NCI-H2107 treated with DMSO at 0.1 percent for 48 hours (cell line): ENCODE measurements around the gene MYADM.

ENCODE experiments used
- DNase-seq: peaks from one replicate; lab custom pipeline; 2025; ENCODE audit not compliant: unreplicated experiment; lab: John Stamatoyannopoulos, UW

Gene MYADM

DNA sequence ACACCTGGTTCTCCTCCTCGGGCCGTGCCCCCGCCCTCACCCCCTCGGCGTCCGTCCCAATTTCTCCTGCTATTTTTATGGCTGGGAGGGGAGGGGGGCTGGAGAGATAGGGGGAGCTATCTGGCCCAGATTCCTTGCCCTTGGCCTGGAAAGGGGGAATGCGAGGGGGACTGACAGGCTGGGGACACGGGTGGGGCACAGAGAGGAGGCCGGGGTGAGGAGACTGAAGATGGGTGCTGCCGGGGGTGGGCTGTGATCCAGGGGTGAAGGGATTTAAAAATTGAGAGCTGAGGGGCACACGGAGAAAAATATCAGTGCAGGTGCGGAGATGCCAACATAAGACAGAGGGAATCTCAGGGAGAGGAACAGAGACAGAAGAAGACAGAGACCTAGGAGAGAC lies 16.6 kb downstream of the MYADM start:
- DNase-seq: no peak

GRCh38 chr19:53885036-53885435 lies 17.4 kb downstream of the MYADM start:
- DNase-seq: no peak

DNA sequence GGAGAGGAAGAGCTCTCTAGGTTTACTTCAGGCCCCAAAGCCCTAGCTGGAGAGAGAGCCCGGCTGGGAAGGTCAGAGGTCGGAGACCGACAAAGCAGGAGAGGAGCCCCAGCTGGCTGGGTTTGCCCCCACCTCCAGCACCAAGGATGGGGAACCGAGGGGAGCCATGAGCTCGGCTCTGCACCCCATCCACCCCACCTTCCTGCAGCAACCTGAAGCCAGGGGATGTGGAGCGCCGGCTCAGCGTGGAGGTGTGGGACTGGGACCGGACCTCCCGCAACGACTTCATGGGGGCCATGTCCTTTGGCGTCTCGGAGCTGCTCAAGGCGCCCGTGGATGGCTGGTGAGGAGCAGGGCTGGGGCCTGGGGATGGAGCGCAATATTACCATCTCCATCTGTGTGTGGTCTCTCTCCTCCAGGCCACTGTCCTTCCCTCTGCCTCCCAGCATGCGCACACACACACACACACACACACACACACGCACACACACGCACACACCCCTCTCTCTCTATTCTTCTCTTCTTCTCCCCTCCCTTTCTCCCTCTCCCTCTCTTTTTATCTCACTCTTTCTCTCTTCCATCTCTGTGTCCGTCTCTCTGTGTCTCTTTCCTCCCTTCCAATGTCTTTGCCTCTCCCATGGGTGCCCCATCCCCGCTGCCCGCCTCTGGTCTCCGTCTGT lies 24.8 kb downstream of the MYADM start:
- DNase-seq: no peak

DNA sequence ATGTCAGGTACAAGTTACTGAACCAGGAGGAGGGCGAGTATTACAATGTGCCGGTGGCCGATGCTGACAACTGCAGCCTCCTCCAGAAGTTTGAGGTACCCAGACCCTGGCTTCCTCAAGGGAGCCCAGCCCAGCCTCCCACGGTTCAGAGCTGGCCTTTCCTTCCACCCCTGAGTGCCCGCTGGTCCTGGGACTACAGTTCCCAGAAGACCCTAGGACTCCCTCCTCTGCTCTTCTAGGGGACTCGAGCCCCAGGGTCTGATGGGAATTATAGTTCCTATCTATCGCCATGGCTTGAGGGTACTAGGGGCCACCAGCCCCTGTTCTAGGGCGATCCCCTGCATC lies 25.3 kb downstream of the MYADM start:
- no peak for DNase-seq

DNA sequence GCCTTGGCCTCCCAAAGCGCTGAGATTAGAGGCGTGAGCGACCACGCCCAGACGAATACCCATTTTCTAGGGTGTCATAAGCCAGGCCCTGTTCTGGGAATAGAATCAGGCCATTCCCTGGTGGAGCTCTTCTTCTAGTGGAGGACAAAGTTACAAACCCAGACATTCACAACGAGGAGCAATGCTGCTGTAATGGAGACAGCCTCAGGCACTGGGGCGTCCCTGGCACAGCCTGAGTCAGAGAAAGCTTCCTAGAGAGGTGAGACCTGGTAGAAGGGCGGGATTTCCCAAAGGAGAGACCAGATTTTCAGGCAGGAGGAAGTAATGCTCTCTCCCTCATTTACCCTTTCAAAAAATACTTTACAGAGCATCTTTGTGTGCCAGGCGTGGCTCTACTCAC lies 27.0 kb downstream of the MYADM start:
- DNase-seq: no peak

GRCh38 chr19:53896682-53897081 lies 29.0 kb downstream of the MYADM start:
- DNase-seq: no peak

DNA sequence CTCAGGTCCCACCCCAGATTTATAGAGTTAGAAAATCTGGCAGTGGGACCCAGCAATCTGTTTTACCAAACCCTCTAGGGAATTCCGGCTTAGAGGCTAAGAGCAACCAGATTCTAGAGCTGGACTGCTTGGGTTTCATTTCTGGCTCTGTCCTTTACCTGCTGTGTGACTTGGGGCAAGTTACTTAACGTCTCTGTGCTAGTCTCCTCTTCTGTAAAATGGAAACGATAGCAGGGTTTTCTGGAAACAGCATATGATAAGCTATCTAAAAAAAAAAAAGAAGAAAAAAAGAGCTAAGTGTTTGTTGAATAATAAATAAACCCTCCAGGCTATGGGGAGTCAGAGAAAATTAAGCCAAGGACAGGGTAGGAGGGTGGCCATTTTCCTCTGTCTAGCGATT lies 29.8 kb downstream of the MYADM start:
- DNase-seq: no peak

DNA sequence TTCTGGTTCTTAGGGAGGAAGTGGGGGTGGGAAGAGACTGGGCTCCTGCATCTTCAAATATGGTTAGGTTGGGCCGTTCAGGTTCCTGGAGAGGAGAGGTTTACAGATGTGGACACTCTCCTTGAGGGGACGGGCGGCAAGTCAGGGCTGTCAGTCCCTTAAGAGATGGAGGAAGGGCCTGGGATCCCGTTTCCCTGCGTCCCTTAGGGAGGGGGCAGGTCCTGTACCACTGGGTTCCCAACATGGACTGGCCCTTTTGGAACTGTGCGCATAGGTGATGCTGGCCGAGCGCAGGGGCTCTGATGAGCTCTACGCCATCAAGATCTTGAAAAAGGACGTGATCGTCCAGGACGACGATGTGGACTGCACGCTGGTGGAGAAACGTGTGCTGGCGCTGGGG lies 30.5 kb downstream of the MYADM start:
- no peak for DNase-seq

GRCh38 chr19:53898636-53899341 lies 31.1 kb downstream of the MYADM start:
- DNase-seq: no peak

DNA sequence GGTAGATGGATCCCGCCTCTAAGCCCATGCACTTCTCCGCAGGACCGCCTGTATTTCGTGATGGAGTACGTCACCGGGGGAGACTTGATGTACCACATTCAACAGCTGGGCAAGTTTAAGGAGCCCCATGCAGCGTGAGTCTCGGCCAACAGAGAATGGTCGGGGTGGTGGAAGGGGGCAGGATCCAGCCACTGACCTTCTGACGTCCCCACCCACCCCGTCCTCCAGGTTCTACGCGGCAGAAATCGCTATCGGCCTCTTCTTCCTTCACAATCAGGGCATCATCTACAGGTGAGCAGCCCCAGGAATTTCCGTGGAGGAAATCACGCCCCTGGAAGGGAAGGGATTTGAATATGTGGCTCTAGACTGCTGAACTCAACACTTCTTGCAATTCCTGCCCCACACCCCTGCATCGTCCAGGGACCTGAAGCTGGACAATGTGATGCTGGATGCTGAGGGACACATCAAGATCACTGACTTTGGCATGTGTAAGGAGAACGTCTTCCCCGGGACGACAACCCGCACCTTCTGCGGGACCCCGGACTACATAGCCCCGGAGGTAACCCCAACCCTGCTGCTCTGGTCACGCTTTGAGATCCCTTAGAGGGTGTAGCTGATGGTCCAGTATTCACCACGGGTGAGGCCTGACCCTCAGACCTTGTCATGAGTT lies 32.6 kb downstream of the MYADM start:
- no peak for DNase-seq

- no peak for DNase-seq
Observed at GRCh38 chr19:53903055-53903680, 35.5 kb downstream of the MYADM start.

DNA sequence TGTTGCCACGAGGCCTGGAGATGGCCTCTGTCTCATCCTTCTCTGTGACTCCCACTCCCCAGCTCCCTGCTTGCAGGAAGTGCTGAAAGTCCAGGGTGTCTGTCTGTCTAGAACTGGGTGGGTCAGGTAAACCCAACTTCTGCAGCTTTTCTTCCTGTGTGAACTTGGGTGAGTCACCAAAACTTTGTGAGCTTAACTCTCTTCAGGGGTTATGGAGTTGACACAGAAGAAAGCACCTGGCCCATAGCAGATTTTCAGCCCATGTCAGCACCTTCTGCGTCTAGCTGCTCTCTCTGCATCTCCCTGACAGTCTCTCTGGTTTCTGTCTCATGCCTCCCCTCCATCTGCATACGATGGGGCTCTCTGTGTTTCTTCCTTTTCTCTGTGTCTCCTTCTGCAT lies 37.2 kb downstream of the MYADM start:
- no peak for DNase-seq

DNA sequence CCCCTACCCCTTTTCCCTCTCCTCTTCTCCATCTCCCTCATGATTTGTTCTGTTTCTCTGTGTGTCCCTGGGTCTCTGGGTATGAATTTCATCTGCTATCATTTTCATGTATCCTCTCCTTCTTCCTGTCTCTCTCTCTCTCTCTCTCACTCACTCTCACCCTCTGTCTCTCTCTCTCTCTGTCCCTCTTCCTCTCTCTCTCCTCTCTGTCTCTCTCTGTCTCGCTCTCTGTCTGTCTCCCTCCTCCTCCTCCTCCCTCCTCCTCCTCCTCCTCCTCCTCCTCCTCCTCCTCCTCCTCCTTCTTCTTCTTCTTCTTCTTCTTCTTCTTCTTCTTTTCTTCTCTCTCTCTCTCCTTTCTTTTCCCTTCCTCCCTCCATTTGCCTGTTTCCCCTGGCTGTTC lies 38.1 kb downstream of the MYADM start:
- DNase-seq: no peak

DNA sequence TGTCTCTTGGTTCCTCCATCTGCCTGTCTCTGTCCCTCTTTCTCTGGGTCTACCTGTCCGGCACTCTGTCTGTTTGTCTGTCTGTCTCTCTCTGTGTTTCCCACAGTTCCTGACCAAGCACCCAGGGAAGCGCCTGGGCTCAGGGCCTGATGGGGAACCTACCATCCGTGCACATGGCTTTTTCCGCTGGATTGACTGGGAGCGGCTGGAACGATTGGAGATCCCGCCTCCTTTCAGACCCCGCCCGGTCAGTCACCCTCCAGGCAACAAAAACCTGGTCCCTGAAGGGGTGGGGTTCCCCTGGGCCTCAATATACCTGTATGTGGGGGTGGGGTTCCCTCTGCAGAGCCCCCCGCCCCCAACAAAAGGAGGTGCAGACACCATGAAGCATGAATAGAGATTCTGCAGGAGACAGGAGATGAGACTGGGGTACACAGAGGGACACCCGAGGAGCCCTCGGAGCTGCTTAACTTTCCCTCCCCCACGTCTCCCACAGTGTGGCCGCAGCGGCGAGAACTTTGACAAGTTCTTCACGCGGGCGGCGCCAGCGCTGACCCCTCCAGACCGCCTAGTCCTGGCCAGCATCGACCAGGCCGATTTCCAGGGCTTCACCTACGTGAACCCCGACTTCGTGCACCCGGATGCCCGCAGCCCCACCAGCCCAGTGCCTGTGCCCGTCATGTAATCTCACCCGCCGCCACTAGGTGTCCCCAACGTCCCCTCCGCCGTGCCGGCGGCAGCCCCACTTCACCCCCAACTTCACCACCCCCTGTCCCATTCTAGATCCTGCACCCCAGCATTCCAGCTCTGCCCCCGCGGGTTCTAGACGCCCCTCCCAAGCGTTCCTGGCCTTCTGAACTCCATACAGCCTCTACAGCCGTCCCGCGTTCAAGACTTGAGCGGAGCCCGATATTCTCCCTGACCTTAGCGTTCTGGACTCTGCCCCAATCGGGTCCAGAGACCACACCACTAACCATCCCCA lies 38.8 kb downstream of the MYADM start:
- no peak for DNase-seq

DNA sequence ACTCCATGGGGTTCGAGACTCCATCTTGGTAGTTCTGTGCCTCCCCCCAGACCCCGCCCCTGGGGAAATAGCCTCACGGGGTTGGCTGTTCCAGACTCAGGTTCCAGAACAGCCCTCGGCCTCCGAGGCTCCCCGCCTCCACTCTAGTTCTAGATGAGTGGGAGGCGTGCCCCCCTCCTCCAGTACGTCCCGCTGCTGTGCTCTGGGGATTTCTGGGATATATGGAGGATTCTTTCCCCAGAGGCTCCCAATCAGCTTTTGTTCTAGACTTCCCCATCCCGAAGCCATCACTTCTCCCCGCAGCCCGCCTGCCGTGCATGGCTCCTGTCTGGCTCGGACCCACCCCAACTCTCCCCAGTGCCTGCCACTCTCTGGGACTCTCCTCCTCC lies 39.5 kb downstream of the MYADM start:
- DNase-seq: no peak

GRCh38 chr19:53907690-53908089 lies 40.0 kb downstream of the MYADM start:
- no peak for DNase-seq

- no peak for DNase-seq
Observed at GRCh38 chr19:53908106-53908934, 40.6 kb downstream of the MYADM start.

- DNase-seq: no peak
Observed at GRCh38 chr19:53908935-53909415, 41.3 kb downstream of the MYADM start, which contains the start of gene CACNG7. Gene CACNG7, plus strand, starts transcription at chr19:53909278. Its CDS starts 3,554 bp downstream, at chr19:53912832.

GRCh38 chr19:53909471-53910169 lies 41.9 kb downstream of the MYADM start:
- DNase-seq: no peak
